Thyroid gland (tissue), 4 donors: Measurements from ENCODE around the gene ARHGEF38. TPM values are rescaled to one million over a fixed set of nuclear protein-coding genes. Genes with fewer than 3 reads are reported as not detected.

Experiments
- DNase-seq, 2 donors: peaks; one replicate each; pipeline ENCODE4 v3.0.0-alpha.2; 2019
- H3K27ac ChIP-seq, 3 donors: fragments of 200-600 bp; sonication (generic); 1 replicate in 2 of 3; 2 replicates in 1 of 3; pipeline ENCODE4 v1.5.1; 2016 to 2019; ENCODE audit warnings: mild to moderate bottlenecking in 1 of 3, moderate library complexity in 1 of 3
- H3K27me3 ChIP-seq: fragments of 200-600 bp; sonication (generic); one replicate; pipeline ENCODE4 v1.5.1; 2019
- H3K36me3 ChIP-seq, 2 donors: fragments of 200-600 bp; sonication (generic); one replicate each; pipeline ENCODE4 v1.5.1; 2016 to 2019
- H3K4me1 ChIP-seq, 2 donors: fragments of 200-600 bp; sonication (generic); one replicate each; pipeline ENCODE4 v1.5.1; 2017 to 2019
- H3K4me3 ChIP-seq, 3 donors: fragments of 200-600 bp; sonication (generic); replicated peaks in 1 of 3; 1 replicate in 2 of 3; 2 replicates in 1 of 3; pipeline ENCODE4 v1.5.1; 2016; ENCODE audit warnings: mild to moderate bottlenecking in 1 of 3
- H3K9me3 ChIP-seq: fragments of 200-600 bp; sonication (generic); one replicate; pipeline ENCODE4 v1.5.1; 2017
- CTCF ChIP-seq, 6 experiments: fragments of 200-600 bp in 3 of 6; fragments of 450-650 bp in 3 of 6; sonication (generic) in 3 of 6; IDR thresholded peaks; one replicate each; pipeline ENCODE4 v1.5.1; 2016 to 2019; ENCODE audit warnings: antibody characterized with exemption in 6 of 6, mild to moderate bottlenecking in 2 of 6, inconsistent platforms in 1 of 6, moderate library complexity in 1 of 6
- POLR2A ChIP-seq, 2 donors: fragments of 450-650 bp; IDR thresholded peaks; one replicate each; pipeline ENCODE4 v1.6.1; 2017; ENCODE audit warnings: antibody characterized with exemption in 2 of 2, mild to moderate bottlenecking in 2 of 2, moderate library complexity in 1 of 2
- WGBS, 2 donors: methylation state at CpG; one replicate each; pipeline ENCODE4 v1.1.5; 2017; 5-methylcytosine and 5-hydroxymethylcytosine counted together
- intact Hi-C: fragments of 100-400 bp; cut with DNase I; formaldehyde crosslinking; loops from one replicate; pipeline ENCODE4 v1.15.1; 2023
- total RNA-seq, 4 donors: library from RNA; depleted of rRNA; stranded (reverse); fragments of >200 nt; gene quantifications; one replicate each; pipeline ENCODE4 v1.2.3, GENCODE V29; 2016

ARHGEF38 gene
- total RNA-seq, 4 donors from 2014 or later: 2.5 to 10.1 (median 4.5) TPM

- DNase-seq: no peak
- Histone ChIP-seq H3K36me3 (no peaks in the 10 kb centered on the region), H3K27me3 (no peaks in the 10 kb centered on the region), H3K27ac (no peak overlapping the region), H3K9me3 (no peaks in the 10 kb centered on the region), H3K4me1 (no peaks in the 10 kb centered on the region), H3K4me3 (no peak overlapping the region)
- intact Hi-C loops: no loop called here
- TF ChIP-seq POLR2A (IDR thresholded peaks at IDR 0.05) (no peak), CTCF (IDR thresholded peaks at IDR 0.05) (no peak)
- 73 to 87% methylated on average over 4 of the region's 4 CpGs for WGBS, 2 donors
Observed at GRCh38 chr4:105541420-105541819, 11.0 kb upstream of the ARHGEF38 start.

- Histone ChIP-seq H3K4me3 (no peak overlapping the region), H3K27me3 (no peaks in the 10 kb centered on the region), H3K4me1 (no peaks in the 10 kb centered on the region), H3K27ac (no peak overlapping the region), H3K9me3 (no peaks in the 10 kb centered on the region), H3K36me3 (no peaks in the 10 kb centered on the region)
- no peak for TF ChIP-seq POLR2A (IDR thresholded peaks at IDR 0.05)
- TF ChIP-seq CTCF (IDR thresholded peaks at IDR 0.05): no peak
- intact Hi-C loops: no loop called here
- DNase-seq: no peak
- WGBS, 2 donors: 89 to 91% methylated on average over 3 of the region's 3 CpGs
Observed at GRCh38 chr4:105542039-105542438, 10.4 kb upstream of the ARHGEF38 start.

- H3K27me3 ChIP-seq: no peaks in the 10 kb centered on the region
- TF ChIP-seq CTCF (IDR thresholded peaks at IDR 0.05) (no peak), POLR2A (IDR thresholded peaks at IDR 0.05) (no peak)
- no peaks in the 10 kb centered on the region for H3K4me1 ChIP-seq
- H3K27ac ChIP-seq: no peak overlapping the region
- no peaks in the 10 kb centered on the region for H3K9me3 ChIP-seq
- intact Hi-C loops: no loop called here
- no peaks in the 10 kb centered on the region for H3K36me3 ChIP-seq
- no peak for DNase-seq
- no peak overlapping the region for H3K4me3 ChIP-seq
Observed at GRCh38 chr4:105543346-105543745, 9.1 kb upstream of the ARHGEF38 start.

- DNase-seq: no peak
- intact Hi-C loops: no loop called here
- Histone ChIP-seq H3K4me3 (no peak overlapping the region), H3K27ac (no peak overlapping the region), H3K27me3 (no peaks in the 10 kb centered on the region), H3K36me3 (no peaks in the 10 kb centered on the region), H3K4me1 (no peaks in the 10 kb centered on the region), H3K9me3 (no peaks in the 10 kb centered on the region)
- no peak for TF ChIP-seq CTCF (IDR thresholded peaks at IDR 0.05)
Observed at GRCh38 chr4:105543881-105544280, 8.5 kb upstream of the ARHGEF38 start.

- no peaks in the 10 kb centered on the region for H3K27me3 ChIP-seq
- no peaks in the 10 kb centered on the region for H3K36me3 ChIP-seq
- H3K4me3 ChIP-seq: no peak overlapping the region
- TF ChIP-seq CTCF (IDR thresholded peaks at IDR 0.05) (no peak), POLR2A (IDR thresholded peaks at IDR 0.05) (no peak)
- H3K4me1 ChIP-seq: no peaks in the 10 kb centered on the region
- no peaks in the 10 kb centered on the region for H3K9me3 ChIP-seq
- WGBS, 2 donors: 49 to 67% methylated on average over 1 of the region's 1 CpG
- no peak overlapping the region for H3K27ac ChIP-seq
- no peak for DNase-seq
- intact Hi-C loops: no loop called here
Observed at GRCh38 chr4:105544520-105545286, 7.7 kb upstream of the ARHGEF38 start.
